Posterior cingulate gyrus (tissue), 11 donors: Measurements from ENCODE around the gene PNO1.
"Not testable (repeated sequence)": the region's sequence is repeated elsewhere in the genome, so short reads cannot be mapped to it uniquely, and the experiment has no call there.

Experiments
- DNase-seq, 10 donors: peaks; one replicate each; pipeline versions ENCODE4 v3.0.0 to v3.0.0-alpha.2; 2020 to 2021; ENCODE audit warnings: mixed read lengths in 3 of 10
- intact Hi-C: fragments of 100-400 bp; cut with DNase I; formaldehyde crosslinking; loops from one replicate; pipeline ENCODE4 v1.15.1; 2023

Gene PNO1

DNA sequence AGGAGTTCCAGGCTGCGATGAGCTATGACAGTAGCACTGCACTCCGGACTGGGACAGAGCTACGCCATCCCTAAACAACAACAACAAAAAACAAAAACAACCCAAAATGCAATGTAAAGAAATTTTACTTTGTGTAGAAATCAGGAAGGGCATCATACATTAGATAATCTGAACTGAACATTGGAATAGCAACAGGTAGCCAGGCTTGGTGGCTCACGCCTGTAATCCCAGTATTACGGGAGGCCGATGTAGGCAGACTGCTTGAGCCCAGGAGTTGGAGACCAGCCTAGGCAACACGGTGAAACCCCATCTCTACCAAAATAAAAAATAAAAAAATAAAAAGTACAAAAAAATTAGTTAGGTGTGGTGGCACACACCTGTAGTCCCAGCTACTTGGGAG is 2.1 kb upstream of the PNO1 start:
- no peak for DNase-seq
- intact Hi-C loops, result loop anchor here (2.0 kb wide), 1 partner anchor 93 kb away; the partner anchor contains the start of gene C1D

DNA sequence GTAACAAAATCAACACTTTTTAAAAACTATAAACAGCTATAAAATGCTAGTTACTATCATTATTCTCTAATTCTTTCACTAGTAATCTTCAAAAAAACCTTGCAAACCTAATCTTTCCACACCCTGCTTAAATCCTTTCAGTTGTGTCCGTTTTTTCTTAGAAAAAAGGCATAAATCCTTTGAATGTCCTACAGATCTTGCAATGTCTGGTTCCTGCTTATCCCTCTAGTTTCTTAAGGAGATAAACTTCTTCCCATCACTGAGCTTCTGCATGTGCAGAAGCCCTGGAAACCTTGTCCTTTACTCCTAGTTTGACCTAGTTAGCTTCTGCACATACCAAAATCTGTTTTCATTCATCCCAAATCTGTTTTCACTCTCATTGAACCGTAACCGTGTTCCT is 1.3 kb upstream of the PNO1 start:
- no peak for DNase-seq
- intact Hi-C loops, result loop anchor here (2.0 kb wide), 1 partner anchor 94 kb away; the partner anchor contains the start of gene C1D

DNA sequence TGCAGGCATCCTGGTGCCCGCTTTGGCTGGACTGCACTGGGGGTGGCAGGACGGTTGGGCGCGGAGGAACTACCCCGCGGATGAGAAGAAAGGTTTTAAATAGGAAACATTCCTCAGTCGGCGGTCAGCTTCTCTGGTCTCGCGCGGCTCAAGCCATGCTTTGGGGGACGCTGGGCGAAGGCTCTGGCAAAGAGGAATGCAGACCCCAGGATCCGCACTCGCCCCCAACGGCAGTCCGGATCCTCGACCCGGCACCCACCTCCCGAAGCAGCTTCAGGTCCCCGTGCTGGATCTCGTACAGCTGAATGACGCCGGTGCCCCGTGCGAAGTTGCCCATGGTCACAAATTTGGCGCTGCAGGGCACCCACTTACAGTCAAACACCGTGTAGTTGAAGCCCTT is 686 bp upstream of the PNO1 start:
- intact Hi-C loops, result loop anchor here (1.0 to 2.0 kb wide), 2 partner anchors 94 kb away; partner anchors contain the start of gene C1D
- DNase-seq, result peak in 2 of 10 donors; percentile 88 to 90

DNA sequence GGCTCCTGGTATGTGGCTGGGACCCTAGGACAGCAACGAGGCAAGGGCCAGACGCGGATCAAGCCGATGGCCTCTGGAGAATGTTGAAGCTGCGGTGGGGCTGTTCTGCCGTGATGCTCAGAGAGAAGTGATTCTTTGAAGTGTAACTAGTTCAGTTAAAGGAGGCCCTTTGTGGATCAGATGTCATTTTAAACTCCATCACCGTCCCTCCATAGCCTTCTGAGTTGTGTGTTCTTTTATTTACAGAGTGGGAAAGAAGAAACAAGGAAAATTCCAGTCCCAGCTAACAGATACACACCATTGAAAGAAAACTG is 403 bp downstream of the PNO1 start:
- intact Hi-C loops, result no loop called here
- DNase-seq, result no peak

DNA sequence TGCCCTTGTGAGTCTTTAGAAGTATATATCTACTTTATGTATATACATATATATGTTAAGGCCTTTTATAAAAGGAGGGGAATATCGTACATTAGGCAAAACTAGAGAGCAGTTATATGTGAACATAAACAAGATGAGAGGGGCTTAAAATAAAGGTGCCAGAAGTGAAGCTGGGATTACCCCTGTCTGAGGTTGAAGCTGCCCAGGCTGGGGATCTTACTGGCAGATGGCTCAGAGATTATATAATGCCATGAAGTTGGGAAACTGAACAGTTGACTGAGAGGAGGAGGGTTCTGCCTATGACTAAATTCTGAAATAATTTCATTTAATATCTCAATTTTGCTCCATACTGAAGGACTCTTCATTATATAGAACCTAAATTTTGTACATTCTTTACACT is 6.0 kb downstream of the PNO1 start:
- intact Hi-C loops, result no loop called here
- no peak for DNase-seq

DNA sequence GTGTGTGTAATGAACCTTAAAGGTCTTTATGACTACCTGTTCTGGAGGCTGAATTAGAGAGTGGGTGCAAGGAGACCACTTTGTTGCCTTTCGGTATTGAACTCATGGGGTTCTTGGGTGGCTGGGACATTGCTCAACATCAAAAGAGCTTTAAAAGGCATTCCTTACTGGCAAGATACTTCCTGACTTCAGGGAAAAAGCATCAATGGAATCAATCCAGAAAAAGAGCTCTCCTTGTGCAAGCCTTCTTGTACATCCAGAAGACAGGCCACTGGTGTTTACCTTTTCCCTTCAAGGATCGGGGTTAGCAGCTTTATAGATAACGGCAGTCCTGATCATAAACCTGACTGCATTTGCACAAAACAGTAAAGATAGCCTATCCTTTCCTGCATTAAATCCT is 9.5 kb downstream of the PNO1 start:
- DNase-seq, result no peak
- intact Hi-C loops, result no loop called here

DNA sequence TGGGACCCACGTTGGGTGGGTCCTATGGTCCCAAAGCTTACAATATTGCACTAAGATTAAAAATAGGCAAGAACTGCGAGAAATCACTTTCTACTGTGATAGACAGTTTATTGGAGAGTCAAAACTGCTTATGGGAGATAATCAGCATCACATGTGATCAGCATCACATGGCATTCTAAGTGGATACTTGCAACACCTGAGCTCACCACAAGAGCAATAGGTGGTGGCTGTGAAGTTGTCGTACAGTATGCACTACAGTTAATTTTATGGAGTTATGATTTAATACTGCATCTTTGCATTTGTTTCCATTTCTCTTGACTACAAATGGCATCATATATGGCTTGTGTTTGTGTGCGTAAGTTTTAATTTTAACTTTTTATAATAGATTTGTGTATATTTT is 11.6 kb downstream of the PNO1 start:
- intact Hi-C loops, result no loop called here
- DNase-seq, result no peak

DNA sequence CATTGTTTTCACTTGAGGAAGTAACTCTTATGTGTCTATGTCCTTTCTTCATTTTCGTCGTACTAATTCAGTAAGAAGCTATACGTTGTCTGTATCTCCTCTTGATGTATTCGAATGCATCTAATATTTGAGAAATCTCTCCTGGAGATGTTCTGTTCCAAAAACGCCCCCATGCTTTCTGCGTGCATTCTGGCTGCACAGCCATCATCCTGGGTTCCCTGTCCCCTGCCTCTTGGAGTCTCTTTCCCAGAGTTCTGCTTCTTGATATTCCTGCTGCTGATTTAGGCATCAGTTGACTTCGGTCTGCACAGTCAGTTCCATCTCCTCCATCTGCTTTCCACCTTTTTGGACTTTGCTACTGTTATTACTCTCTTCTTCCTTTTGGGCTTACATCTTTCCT is 13.5 kb downstream of the PNO1 start:
- DNase-seq, result no peak
- intact Hi-C loops, result no loop called here

DNA sequence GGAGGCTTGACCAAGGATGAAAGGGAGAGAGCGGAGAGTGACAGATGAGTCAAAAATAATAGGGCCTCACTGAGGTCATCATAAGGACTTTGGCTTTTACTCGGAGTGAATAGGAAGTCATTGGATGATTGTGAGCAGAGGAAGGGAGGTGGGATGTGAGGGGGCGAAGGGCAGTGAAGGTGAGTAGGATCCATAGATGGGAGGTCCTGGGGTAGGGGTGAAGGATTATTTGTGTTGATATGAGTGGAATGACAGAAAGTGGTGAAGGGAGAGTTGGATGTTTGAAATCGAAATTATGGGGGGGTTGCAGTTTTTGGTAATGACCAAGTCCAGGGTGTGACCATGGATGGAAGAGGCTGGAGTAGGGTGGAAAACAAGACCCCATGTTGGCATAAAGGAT is 14.0 kb downstream of the PNO1 start:
- DNase-seq, result no peak
- intact Hi-C loops, result no loop called here

DNA sequence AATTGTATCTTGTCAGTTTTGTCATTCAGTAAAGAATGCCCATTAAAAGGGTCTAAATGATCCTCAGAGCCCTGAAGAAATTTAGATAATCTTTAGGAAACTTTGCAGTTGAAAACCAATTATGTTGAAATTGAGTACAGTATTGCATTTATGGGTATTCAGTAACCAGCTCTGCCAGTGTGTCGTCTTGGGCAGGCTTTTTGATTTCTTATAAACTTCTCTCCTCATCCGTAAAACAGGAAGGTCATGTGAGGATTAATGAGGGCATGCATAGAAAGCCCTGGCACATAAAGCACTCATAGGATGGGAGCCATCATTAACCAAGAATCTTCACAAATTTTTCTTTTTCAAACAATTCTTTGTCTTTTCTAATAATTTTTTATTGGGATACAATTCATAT is 14.8 kb downstream of the PNO1 start:
- intact Hi-C loops, result no loop called here
- DNase-seq, result no peak

DNA sequence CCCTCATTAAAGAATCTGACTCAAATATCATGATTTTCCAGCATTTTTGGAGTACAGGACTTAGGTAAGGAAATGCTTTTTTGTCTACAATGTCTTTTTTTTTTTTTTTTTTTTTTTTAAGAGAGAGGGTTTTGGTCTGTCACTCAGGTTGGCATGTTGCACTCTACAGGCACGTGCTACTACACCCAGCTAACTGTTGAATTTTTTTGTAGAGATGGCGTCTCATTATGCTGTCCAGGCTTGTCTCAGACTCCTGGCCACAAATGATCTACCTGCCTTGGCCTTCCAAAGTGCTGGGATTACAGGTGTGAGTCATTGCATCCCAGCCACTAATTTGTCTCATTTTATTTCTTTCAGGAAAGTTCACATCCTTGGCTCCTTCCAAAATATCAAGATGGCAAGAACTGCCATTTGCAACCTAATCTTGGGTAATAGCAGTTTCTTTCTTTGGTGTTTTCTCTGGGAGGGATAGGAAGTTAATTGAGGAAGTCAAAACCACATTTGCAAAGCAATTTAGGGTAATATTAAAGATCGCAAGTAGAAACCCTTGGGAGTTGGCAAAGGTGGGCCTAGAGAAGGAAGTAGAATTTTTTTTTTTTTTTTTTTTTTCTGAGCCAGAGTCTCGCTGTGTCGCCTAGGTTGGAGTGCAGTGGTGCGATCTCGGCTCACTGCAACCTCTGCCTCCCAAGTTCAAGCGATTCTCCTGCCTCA is 15.5 kb downstream of the PNO1 start:
- DNase-seq, result no peak
- intact Hi-C loops, result no loop called here

DNA sequence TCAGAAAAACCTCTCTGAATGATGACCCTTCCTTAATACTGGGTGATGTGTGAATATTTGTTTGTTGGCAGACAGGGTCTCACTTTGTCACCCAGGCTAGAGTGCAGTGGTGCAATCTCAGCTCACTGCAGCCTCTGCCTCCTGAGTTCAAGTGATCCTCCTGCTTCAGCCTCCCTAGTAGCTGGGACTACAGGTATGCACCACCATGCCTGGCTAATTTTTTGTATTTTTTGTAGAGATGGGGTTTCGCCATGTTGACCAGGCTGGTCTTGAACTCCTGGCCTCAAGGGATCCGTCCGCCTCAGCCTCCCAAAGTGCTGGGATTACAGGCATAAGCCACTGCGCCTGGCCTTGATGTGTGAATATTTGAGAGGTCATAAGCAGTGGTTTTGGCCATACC is 17.5 kb downstream of the PNO1 start:
- intact Hi-C loops, DNase-seq: not testable (repeated sequence)

DNA sequence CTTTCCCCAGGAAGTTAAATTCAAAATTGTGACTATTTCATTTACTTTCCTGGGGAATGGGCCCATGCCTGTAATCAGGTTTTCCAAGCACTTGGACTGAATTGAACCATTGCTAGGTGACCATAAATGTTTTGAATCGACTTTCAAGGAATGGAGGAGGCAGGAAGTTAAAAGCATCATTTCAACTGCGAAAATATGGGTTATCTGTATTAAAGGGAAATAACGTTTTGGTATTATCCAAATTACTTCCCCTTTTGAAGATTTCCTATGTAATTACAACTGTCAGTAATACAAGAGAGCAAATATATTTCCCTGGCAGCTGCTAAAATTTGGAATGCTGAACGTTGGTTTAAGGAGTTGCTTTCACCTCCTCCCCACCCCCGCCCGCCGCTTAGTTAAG is 19.0 kb downstream of the PNO1 start:
- no peak for DNase-seq
- intact Hi-C loops, result no loop called here

DNA sequence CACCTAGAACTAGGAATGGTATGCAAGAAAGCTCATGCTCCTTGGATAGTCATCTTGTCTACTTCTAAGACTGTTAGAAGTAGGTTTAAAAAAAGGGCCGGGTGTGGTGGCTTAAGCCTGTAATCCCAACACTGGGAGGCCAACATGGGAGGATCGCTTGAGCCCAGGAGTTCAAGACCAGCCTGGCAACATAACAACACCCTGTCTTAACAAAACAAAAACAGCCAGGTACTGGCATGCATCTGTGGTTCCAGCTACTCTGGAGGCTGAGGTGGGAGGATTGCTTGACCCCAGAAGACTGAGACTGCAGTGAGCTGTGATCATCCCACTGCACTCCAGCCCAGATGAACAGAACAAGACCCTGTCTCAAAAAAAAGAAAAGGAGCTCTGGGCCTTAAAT is 19.9 kb downstream of the PNO1 start:
- DNase-seq, result no peak
- intact Hi-C loops, result no loop called here

DNA sequence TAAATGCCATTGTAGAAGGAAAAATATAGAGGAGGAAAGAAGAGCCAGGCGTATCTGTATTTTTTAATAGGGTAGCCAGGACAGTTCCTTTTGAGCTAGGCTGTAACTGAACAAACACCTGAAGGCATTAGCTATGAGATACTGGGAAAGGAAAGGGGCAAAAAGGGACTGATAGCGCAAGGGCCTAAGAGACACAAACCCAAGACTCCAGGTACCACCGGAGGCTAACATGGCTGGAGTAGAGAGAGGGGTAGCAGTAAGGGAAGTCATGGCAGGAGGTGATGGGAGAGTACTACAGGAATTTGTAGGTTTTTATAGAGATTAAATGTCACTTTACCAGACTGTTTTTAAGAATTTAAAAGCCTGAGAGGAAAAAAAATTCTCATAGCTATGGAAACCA is 20.7 kb downstream of the PNO1 start:
- intact Hi-C loops, result no loop called here
- DNase-seq, result no peak

DNA sequence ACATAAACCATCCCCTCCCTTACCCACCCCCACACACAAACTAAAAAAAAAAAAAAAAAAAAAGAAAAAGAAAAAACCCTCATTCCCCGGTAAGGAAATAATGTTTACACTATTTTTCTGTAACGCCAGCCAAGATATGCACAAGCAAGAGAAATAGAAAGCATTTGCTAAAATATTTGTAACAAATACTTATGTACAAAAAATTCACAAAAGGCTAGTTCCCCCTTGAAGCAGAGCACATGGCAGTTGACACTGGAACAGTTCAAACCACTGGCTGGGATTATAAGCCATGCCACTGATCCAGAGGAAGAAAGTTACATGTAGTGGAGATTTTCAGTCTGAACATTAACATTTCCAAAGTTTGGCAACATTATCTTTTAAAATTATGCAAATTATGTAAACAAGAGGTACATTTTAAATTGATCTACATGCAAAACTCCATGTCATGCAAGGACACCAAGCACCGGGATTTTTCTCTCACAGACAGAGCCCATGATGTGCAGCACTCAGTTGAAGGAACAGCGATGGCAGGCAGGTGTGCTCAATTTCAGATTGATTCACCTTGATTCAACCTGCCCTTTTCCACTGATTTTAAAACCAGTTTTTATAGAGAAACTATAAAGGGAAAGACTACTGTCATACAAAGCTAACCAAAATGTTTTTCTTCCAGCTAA is 21.4 kb downstream of the PNO1 start:
- no peak for DNase-seq
- intact Hi-C loops, result no loop called here

DNA sequence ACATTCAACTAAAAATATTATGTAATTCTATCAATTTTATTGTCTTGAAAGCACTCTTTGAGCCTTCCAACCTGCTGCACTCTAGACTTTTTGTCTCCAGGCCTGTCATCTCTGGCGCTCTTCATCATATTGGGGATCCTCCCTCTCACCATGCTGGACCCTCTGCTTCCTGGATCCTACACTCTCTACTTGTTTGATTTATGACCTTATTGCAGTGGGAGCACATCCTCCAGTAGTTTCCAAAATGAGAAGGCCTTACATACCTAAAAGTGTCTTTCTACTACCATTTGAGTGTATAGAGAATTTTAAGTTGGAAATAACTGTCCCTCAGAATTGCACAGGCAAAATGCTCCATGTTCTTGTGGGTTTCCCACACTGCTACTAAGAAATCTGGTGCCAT is 25.2 kb downstream of the PNO1 start:
- DNase-seq, result no peak
- intact Hi-C loops, result no loop called here

DNA sequence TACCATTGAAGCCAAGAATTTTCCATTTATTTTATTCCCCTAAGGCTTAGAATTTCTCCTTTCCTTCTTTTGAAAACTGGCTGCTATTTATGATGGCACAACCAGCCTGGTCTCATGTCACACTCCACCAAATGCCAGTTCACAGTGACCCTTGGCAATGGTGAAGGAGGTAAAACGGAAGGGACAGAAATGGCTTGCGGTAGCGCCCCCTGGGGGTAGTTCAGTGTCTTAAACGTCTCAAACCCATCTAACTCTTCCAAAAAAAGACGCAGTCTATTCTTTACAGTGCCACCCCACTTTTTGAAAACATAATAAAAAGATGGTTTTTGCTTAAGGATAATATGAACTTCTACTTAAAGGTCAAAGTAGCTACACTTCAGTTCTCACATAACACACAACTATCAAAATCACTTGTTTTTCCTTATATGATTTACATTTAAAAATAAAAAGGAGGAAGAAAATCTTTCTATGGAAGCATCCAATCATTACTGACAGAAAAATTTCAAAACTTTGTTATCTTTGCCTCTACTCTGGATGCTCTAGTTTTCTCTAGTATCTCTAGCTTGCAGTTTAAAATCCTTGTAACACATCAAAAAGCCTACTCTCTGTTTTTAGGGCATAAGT is 28.0 kb downstream of the PNO1 start:
- intact Hi-C loops, result no loop called here
- DNase-seq, result no peak

DNA sequence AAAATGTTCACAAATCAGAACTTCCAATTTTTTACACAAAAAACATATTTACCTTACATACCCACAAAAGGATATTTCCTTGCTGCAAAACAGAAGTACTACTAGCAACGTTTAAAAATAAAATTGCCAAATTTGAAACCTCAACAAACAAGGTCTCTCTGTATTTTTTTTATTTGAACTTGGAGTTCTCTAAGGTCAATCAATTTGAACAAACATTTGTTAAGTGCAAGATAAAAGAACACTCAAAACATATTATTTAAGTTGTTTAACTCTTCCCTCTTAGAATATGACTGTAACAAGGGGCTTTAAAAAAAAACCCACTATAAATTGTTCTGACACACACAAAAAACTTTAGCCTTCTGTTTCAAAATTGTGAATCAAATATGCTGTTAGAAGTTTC is 29.6 kb downstream of the PNO1 start:
- DNase-seq, result no peak
- intact Hi-C loops, result no loop called here

DNA sequence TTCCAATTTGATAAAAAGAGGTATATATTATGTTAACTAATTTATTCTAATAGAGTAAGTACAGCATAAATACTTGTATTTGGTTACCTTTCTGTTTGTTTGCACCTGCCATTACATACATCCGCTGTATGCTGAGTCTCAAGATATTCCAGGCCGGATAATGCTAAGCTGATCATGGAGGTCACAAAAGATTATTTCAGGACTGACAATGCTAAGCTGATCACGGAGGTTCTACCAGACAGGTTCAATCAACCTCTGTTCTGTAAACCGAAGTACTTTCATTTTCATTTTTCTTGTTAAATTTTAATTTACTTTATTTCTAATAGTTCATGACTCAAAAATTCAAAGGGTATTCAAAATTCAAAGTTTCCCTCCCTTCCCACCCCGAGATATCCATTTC is 31.1 kb downstream of the PNO1 start:
- intact Hi-C loops, result no loop called here
- no peak for DNase-seq

DNA sequence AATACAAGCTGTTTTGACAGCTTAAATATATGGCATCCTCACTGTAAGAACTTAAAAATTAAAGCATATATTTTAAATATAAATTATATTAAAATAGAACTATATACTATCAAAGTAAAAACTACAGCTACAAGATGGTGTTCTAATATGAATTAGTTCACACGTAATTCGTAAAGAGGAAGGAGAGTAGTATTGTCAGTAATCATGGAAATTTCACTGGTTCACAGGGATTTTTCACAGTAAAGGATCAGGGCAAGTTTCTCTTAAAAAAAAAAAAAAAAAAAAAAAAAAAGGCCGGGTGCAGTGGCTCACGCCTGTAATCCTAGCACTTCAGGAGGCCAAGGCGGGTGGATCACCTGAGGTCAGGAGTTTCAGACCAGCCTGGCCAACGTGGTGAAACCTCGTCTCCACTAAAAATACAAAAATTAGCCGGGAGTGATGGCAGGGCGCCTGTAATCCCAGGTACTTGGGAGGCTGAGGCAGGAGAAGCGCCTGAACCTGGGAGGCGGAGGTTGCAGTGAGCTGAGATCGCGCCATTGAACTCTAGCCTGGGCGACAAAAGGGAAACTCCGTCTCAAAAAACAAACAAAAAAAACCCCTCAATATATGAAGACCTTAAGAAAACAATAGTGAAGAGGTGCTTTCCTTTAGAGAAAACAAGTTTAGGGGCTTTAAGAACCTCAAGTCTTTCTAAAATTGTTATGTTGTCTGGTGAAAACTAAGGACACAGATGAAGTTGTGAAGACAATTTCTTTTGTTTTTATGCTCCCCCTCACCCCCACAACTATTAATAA is 32.5 kb downstream of the PNO1 start:
- intact Hi-C loops, result no loop called here

More for the DNA sequence above, 32.5 kb downstream of the PNO1 start:
- no peak for DNase-seq
